Activated CD8-positive, alpha-beta memory T cell treated with anti-CD3 and anti-CD28 coated beads for 36 hours (primary cell): ENCODE results near the gene AJM1. TPM values are rescaled to one million over a fixed set of nuclear protein-coding genes. Genes with fewer than 3 reads are reported as not detected.

Source experiments
- CTCF ChIA-PET: fragments of 350-600 bp; sonication (Branson Sonifier 250); formaldehyde crosslinking; loops from one replicate; lab custom pipeline; 2021; ENCODE audit warnings: antibody characterized with exemption; lab: Charles Lee
- POLR2A ChIA-PET: fragments of 350-600 bp; sonication (Branson Sonifier 250); formaldehyde crosslinking; loops from one replicate; lab custom pipeline; 2021; ENCODE audit warnings: antibody characterized with exemption; lab: Charles Lee
- total RNA-seq, 2 experiments: library from RNA; stranded (reverse); gene quantifications; one replicate each; pipeline ENCODE4 v1.2.3, GENCODE V29; 2021

The AJM1 gene
- total RNA-seq, 2 experiments from 2014 or later, result 3.8 to 3.9 TPM

DNA sequence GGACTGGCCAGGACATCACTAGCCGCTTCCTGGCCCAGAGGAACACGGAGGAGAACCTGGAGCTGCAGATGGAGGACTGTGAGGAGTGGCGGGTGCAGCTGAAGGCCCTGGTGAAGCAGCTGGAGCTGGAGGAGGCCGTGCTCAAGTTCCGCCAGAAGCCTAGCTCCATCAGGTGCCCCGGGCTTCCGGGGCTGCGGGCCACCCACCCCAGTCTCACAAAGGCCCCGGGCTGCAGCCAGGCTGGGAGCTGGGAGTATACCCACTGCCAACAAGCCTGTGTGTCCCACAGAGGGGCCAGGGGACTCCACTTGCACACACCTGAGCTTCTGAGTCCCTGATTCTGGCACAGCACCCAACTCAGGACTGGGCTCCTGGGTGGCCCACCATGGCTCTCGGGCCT is 36.2 kb upstream of the AJM1 start:
- ChIA-PET CTCF (interaction anchor here (1.2 to 1.7 kb wide), 3 partner anchors 14 to 40 kb away, joined by 3 to 7 read pairs (median 3); no protein-coding TSS in a partner anchor), POLR2A (interaction anchor here (1.7 kb wide), 1 partner anchor 281 kb away, joined by 4 read pairs; the partner anchor contains the start of gene MAN1B1)

- CTCF ChIA-PET, result interaction anchor here (1.0 to 1.7 kb wide), 5 partner anchors 9 to 289 kb away, joined by 3 to 7 read pairs (median 3); no protein-coding TSS in a partner anchor
- POLR2A ChIA-PET, result interaction anchor here (0.6 to 1.7 kb wide), 2 partner anchors 281 to 382 kb away, joined by 3 to 4 read pairs; partner anchors contain the start of gene MAN1B1
These were observed 35.6 kb upstream of the AJM1 start for GRCh38 chr9:136806631-136807201.

GRCh38 chr9:136807281-136808074 is 34.8 kb upstream of the AJM1 start, which contains the start of gene RABL6:
TSS of gene RABL6 (plus strand) at chr9:136807948. CDS start at chr9:136808197, 249 bp downstream.
- ChIA-PET CTCF (interaction anchor here (1.0 to 2.6 kb wide), 4 partner anchors 8 to 288 kb away, joined by 3 to 9 read pairs (median 5); partner anchors contain the start of gene AJM1), POLR2A (interaction anchor here (0.6 to 1.7 kb wide), 4 partner anchors 39 to 382 kb away, joined by 3 to 10 read pairs (median 4); partner anchors contain the start of gene MAN1B1)

- POLR2A ChIA-PET, result interaction anchor here (0.6 to 1.7 kb wide), 4 partner anchors 40 to 279 kb away, joined by 3 to 10 read pairs (median 4); partner anchors contain the start of gene MAN1B1
- CTCF ChIA-PET, result interaction anchor here (1.2 to 2.6 kb wide), 3 partner anchors 16 to 34 kb away, joined by 3 to 9 read pairs (median 5); partner anchors contain the start of gene AJM1
These were observed 34.0 kb upstream of the AJM1 start for GRCh38 chr9:136808075-136808805.

DNA sequence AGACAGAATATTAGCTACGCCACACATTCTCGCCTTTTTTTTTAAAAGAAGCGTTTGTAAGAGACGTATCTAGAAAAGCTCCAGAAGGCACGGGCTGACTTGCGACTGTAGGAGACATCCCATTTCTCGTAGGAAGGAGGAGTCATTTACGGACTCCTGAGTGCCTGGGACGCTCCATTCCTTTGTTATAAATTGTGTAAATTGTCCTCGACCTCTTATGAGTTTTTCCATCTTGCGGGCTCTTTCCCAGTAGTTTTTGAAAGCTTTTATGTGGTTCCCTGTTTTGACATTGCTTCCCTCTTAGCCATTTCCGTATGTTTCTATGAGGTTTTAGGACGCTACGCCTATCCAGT is 33.5 kb upstream of the AJM1 start:
- POLR2A ChIA-PET, result interaction anchor here (0.9 kb wide), 1 partner anchor 226 kb away, joined by 3 read pairs; no protein-coding TSS in a partner anchor

GRCh38 chr9:136814725-136815421 is 27.4 kb upstream of the AJM1 start:
- ChIA-PET CTCF (interaction anchor here (0.9 to 1.1 kb wide), 3 partner anchors 8 to 214 kb away, joined by 3 to 7 read pairs (median 3); partner anchors contain the start of gene AJM1), POLR2A (interaction anchor here (0.8 kb wide), 1 partner anchor 125 kb away, joined by 5 read pairs; no protein-coding TSS in a partner anchor)

More for the DNA sequence above, 33.5 kb upstream of the AJM1 start:
- CTCF ChIA-PET, result interaction anchor here (1.2 to 2.6 kb wide), 3 partner anchors 16 to 34 kb away, joined by 3 to 9 read pairs (median 5); partner anchors contain the start of gene AJM1

- CTCF ChIA-PET, result interaction anchor here (0.9 to 1.1 kb wide), 3 partner anchors 8 to 213 kb away, joined by 3 to 7 read pairs (median 3); partner anchors contain the start of gene AJM1
- POLR2A ChIA-PET, result no interaction called here
These were observed 26.9 kb upstream of the AJM1 start for GRCh38 chr9:136815422-136815782.

DNA sequence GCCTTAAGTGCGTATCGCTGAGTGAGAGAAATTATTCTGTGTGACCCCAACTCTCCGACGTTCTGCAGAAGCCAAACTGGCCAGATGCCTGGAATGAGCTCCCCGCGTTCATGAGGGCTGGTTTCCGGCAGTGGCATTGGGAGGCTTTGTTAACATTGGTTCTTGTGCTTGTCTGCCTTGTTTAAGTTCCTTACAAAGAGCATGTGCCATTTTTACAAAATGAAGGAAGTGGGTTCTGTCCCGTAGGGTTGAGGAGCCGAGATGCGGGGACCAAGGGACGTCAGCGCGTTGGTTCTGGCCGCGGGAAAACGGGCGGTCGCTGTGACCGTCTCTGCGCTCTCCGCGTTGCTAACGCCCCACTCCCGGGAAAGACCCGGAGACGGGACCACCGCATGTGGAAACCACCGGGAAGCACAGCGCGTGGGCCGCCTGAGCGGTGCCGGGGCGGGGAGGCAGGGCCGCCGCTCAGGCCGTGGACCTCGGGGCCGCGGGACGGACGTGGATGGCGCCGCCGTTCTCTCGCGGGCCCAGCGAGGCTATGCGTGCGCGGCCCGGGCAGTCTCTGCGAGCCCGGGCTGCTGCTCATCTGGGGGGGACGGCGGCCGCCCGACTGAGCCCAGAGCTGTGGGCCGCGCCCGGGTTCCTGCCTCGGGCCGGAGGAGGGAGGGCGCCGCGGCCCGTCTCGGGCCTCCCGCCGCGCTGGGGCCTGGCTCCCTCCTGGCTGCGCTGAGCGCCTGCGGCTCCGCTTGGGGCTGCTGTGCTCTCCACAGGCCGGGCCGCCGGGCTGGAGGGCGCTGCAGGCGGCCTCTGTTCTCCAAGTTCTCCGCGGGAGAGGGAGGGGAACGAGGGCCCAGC is 21.1 kb upstream of the AJM1 start:
- CTCF ChIA-PET, result no interaction called here
- POLR2A ChIA-PET, result no interaction called here

GRCh38 chr9:136821826-136822544 is 20.3 kb upstream of the AJM1 start:
- ChIA-PET POLR2A (no interaction called here), CTCF (interaction anchor here (0.7 to 0.9 kb wide), 2 partner anchors 213 to 260 kb away, joined by 3 read pairs; no protein-coding TSS in a partner anchor)

- ChIA-PET CTCF (interaction anchor here (0.7 to 2.5 kb wide), 7 partner anchors 12 to 261 kb away, joined by 3 to 7 read pairs (median 3); no protein-coding TSS in a partner anchor), POLR2A (no interaction called here)
These were observed 18.9 kb upstream of the AJM1 start for GRCh38 chr9:136823136-136824046.

- POLR2A ChIA-PET, result no interaction called here
- CTCF ChIA-PET, result interaction anchor here (0.7 to 2.5 kb wide), 5 partner anchors 10 to 23 kb away, joined by 3 to 7 read pairs (median 4); no protein-coding TSS in a partner anchor
These were observed 17.6 kb upstream of the AJM1 start for GRCh38 chr9:136824496-136825225.

DNA sequence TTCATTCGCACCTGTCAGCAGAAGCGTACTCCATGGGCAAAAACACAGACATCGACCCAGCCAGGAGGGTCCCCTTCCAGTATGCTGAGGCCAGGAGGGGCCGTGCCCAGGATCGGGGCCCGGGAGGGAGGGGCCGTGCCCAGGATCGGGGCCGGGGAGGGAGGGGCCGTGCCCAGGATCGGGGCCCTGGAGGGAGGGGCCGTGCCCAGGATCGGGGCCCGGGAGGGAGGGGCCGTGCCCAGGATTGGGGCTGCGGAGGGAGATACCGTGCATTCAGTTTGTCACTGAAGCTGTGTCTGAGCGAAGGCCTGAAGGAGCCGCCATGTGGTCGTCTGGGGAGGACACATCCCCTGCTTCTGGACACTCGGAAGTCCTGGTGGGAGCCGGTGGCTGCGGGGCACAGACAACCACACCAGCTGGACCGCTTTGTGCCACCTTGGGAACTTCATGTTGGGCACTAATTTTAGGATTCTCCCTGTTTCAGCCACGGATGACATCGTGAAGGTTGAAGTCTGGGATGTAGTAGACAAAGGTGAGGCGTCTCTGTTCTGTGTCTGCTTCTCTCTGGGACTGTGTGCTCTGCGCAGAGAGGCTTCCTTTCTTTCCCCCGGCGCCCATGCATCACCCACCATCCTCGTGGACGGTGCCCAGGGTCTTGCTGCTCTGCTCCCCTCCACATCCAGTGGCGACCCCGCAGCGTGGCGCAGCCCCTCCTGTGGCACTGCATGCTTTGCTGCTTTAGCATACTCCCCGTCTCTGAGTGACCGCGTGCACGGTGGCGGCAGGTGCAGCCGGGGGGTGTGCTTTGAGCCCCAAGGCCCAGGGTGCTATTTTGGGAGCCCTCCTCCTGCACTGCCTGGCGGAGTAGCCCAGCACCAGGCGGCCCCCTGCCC is 16.7 kb upstream of the AJM1 start:
- ChIA-PET CTCF (interaction anchor here (1.5 kb wide), 1 partner anchor 242 kb away, joined by 3 read pairs; no protein-coding TSS in a partner anchor), POLR2A (no interaction called here)

GRCh38 chr9:136826188-136826541 is 16.1 kb upstream of the AJM1 start:
- ChIA-PET CTCF (interaction anchor here (1.5 kb wide), 1 partner anchor 241 kb away, joined by 3 read pairs; no protein-coding TSS in a partner anchor), POLR2A (no interaction called here)
